ENCODE results near the gene TXNRD1. TPM values are rescaled to one million over a fixed set of nuclear protein-coding genes. Genes with fewer than 3 reads are reported as not detected.

TXNRD1 gene
- total and polyA plus RNA-seq, 2 donors (not counting 1 experiment from before 2014, with no cell fraction given), result 436 to 1,000 TPM

Other genes starting within 250 kb of the TXNRD1 start
- 18.8 and 19.3 TPM in 2 replicates for gene TDG, start 249.9 kb upstream of the TXNRD1 start, total RNA-seq
- 15.3 and 19.4 TPM in 2 replicates for gene TDG, start 249.9 kb upstream of the TXNRD1 start, polyA plus RNA-seq
- gene GLT8D2, start 165.6 kb upstream of the TXNRD1 start, total RNA-seq, result 12.6 and 36.3 TPM in 2 replicates
- gene GLT8D2, start 165.6 kb upstream of the TXNRD1 start, polyA plus RNA-seq, result 61.9 and 90.1 TPM in 2 replicates
- 28.0 and 36.2 TPM in 2 replicates for gene HCFC2, start 151.2 kb upstream of the TXNRD1 start, total RNA-seq
- 16.4 and 27.0 TPM in 2 replicates for gene HCFC2, start 151.2 kb upstream of the TXNRD1 start, polyA plus RNA-seq
- gene NFYB, start 77.6 kb upstream of the TXNRD1 start, total RNA-seq, result 32.2 and 48.0 TPM in 2 replicates
- gene NFYB, start 77.6 kb upstream of the TXNRD1 start, polyA plus RNA-seq, result 30.0 and 39.9 TPM in 2 replicates
- 8.2 and 18.0 TPM in 2 replicates for gene EID3, start 88.0 kb downstream of the TXNRD1 start, total RNA-seq
- 2.3 and 3.5 TPM in 2 replicates for gene EID3, start 88.0 kb downstream of the TXNRD1 start, polyA plus RNA-seq
- gene CHST11, start 241.2 kb downstream of the TXNRD1 start, total RNA-seq, result 2.6 and 3.5 TPM in 2 replicates
- gene CHST11, start 241.2 kb downstream of the TXNRD1 start, polyA plus RNA-seq, result 9.0 and 9.1 TPM in 2 replicates